ENCODE results near the gene DUOXA1. TPM values are rescaled to one million over a fixed set of nuclear protein-coding genes. Genes with fewer than 3 reads are reported as not detected.
A peak's percentile ranks its signal among the peaks of the same experiment; 100 is the strongest.

Gene DUOXA1
- total and polyA plus RNA-seq, 2 of the 4 experiments (the other 2 are of a cell fraction): 0.02 TPM; not detected in 1

DNA sequence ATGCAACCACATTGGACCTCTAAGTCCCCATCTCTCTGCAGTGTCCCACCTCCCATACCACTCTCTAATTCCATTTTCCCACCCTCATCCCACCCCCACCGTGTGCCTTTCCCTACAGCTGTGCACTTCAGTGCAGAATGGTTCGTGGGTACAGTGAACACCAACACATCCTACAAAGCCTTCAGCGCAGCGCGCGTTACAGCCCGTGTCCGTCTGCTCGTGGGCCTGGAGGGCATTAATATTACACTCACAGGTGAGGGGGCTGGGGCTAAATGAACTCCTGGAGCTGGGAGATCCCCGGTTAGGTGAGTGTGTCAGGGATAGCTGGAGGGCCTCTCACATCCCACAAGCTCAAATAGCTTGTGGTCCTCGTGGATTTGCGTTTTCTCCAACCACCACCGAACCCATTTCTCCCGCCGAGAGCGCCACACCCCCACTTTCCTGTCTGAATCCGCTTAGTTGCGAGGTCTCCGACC lies 13.6 kb downstream of the DUOXA1 start:
- H3K79me1 ChIP-seq (ENCODE audit: low read depth in 1 of 2, low read length in 2 of 2): no peaks in the 10 kb centered on the region
- H2AK9ac ChIP-seq (replicated peaks; ENCODE audit: low read depth, low read length, poor library complexity): peak overlapping the region; percentile 28
- no TSS peak for BruUV-seq (replicated peaks)
- H2AFZ ChIP-seq (replicated peaks; ENCODE audit: low read length, poor library complexity): no peak overlapping the region
- H3K4me2 ChIP-seq (ENCODE audit: low read depth, low read length): no peak overlapping the region
- no peaks in the 10 kb centered on the region for H3K36me3 ChIP-seq (ENCODE audit: control insufficient read depth, insufficient read depth, low read length)
- ChIA-PET CTCF (no interaction called here), POLR2A (ENCODE audit: unreplicated experiment) (no interaction called here)
- ATAC-seq (ENCODE audit: low read depth) (no peak), DNase-seq (no peak)
- no peak overlapping the region for H3K23ac ChIP-seq (ENCODE audit: low read depth, low read length)
- in situ Hi-C loops (cut with MboI; ENCODE audit: low sequenced_read_pairs) (no loop called here), dilution Hi-C loops (cut with HindIII; ENCODE audit: low sequenced_read_pairs, unreplicated experiment) (no loop called here), intact Hi-C loops (cut with micrococcal nuclease) (loop anchor here (5.0 kb wide), 1 partner anchor 264 kb away; no protein-coding TSS in a partner anchor)
- no peaks in the 10 kb centered on the region; the same call in 1 of the 2 replicates for H3K4me1 ChIP-seq (ENCODE audit: control insufficient read depth, insufficient read depth, low read length)
- H4K8ac ChIP-seq (ENCODE audit: low read depth in 2 of 2, low read length in 2 of 2): no peak overlapping the region
- H2BK120ac ChIP-seq (ENCODE audit: low read depth, low read length): no peak overlapping the region
- no peak overlapping the region for H3K9ac ChIP-seq (ENCODE audit: low read depth, low read length)
- peaks cover 65% of the 10 kb centered on the region for H3K27me3 ChIP-seq (ENCODE audit: control insufficient read depth, insufficient read depth, low read length)
- H4K91ac ChIP-seq (ENCODE audit: insufficient read depth, low read depth, low read length): no peak overlapping the region
- H3K9me3 ChIP-seq (ENCODE audit: control insufficient read depth, insufficient read depth, low read length): no peaks in the 10 kb centered on the region
- no peaks in the 10 kb centered on the region for H4K20me1 ChIP-seq (ENCODE audit: insufficient read depth, low read length)
- H3K4me3 ChIP-seq (ENCODE audit: insufficient read depth, low read depth, low read length): no peak overlapping the region
- no peak for TF ChIP-seq MAZ (IDR thresholded peaks at IDR 0.05; ENCODE audit: borderline replicate concordance, low read depth, low read length)
- TF ChIP-seq RFX5 (IDR thresholded peaks at IDR 0.05; ENCODE audit: low read depth, low read length): no peak
- no peak for TF ChIP-seq RCOR1 (IDR thresholded peaks at IDR 0.05; ENCODE audit: insufficient replicate concordance, low read length)
- TF ChIP-seq CEBPB (IDR thresholded peaks at IDR 0.05; ENCODE audit: low read depth, low read length): no peak
- no peak for TF ChIP-seq RAD21 (IDR thresholded peaks at IDR 0.05; ENCODE audit: low read length)
- no peak for TF ChIP-seq MAFK (IDR thresholded peaks at IDR 0.05; ENCODE audit: low read depth, low read length)
- no peak for TF ChIP-seq CHD1 (IDR thresholded peaks at IDR 0.05; ENCODE audit: low read depth, low read length)
- TF ChIP-seq, protein P1, sequence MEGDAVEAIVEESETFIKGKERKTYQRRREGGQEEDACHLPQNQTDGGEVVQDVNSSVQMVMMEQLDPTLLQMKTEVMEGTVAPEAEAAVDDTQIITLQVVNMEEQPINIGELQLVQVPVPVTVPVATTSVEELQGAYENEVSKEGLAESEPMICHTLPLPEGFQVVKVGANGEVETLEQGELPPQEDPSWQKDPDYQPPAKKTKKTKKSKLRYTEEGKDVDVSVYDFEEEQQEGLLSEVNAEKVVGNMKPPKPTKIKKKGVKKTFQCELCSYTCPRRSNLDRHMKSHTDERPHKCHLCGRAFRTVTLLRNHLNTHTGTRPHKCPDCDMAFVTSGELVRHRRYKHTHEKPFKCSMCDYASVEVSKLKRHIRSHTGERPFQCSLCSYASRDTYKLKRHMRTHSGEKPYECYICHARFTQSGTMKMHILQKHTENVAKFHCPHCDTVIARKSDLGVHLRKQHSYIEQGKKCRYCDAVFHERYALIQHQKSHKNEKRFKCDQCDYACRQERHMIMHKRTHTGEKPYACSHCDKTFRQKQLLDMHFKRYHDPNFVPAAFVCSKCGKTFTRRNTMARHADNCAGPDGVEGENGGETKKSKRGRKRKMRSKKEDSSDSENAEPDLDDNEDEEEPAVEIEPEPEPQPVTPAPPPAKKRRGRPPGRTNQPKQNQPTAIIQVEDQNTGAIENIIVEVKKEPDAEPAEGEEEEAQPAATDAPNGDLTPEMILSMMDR (conservative IDR thresholded peaks at IDR 0.05; ENCODE audit: low read depth, low read length): no peak
- no peak for TF ChIP-seq MXI1 (IDR thresholded peaks at IDR 0.05; ENCODE audit: borderline replicate concordance, low read depth, low read length)
- no peak for TF ChIP-seq BHLHE40 (IDR thresholded peaks at IDR 0.05; ENCODE audit: low read depth, low read length)
- TF ChIP-seq, protein P2, sequence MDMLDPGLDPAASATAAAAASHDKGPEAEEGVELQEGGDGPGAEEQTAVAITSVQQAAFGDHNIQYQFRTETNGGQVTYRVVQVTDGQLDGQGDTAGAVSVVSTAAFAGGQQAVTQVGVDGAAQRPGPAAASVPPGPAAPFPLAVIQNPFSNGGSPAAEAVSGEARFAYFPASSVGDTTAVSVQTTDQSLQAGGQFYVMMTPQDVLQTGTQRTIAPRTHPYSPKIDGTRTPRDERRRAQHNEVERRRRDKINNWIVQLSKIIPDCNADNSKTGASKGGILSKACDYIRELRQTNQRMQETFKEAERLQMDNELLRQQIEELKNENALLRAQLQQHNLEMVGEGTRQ (IDR thresholded peaks at IDR 0.05; ENCODE audit: low read depth, low read length): no peak
- TF ChIP-seq POLR2A (IDR thresholded peaks at IDR 0.05; ENCODE audit: low read depth, low read length): no peak
- TF ChIP-seq NFE2L2 (IDR thresholded peaks at IDR 0.05; ENCODE audit: low read depth, low read length): no peak
- no peak for TF ChIP-seq SMC3 (IDR thresholded peaks at IDR 0.05; ENCODE audit: low read depth, low read length)
- TF ChIP-seq FOS (IDR thresholded peaks at IDR 0.05; ENCODE audit: low read depth, low read length): no peak
- TF ChIP-seq, protein P3, sequence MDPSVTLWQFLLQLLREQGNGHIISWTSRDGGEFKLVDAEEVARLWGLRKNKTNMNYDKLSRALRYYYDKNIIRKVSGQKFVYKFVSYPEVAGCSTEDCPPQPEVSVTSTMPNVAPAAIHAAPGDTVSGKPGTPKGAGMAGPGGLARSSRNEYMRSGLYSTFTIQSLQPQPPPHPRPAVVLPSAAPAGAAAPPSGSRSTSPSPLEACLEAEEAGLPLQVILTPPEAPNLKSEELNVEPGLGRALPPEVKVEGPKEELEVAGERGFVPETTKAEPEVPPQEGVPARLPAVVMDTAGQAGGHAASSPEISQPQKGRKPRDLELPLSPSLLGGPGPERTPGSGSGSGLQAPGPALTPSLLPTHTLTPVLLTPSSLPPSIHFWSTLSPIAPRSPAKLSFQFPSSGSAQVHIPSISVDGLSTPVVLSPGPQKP (IDR thresholded peaks at IDR 0.05; ENCODE audit: borderline replicate concordance, low read depth, low read length): no peak
- H2BK15ac ChIP-seq (ENCODE audit: low read depth, low read length): no peak overlapping the region
- WGBS, 2 experiments (ENCODE audit: extremely low coverage in 2 of 2, insufficient read length in 1 of 2): 20% methylated on average over 2 of the region's 19 CpGs; no CpG with 5 or more reads in 1 of the 2 experiments
- no peak overlapping the region for H3K14ac ChIP-seq (replicated peaks; ENCODE audit: low read depth, low read length)
- no peak overlapping the region for H3K4ac ChIP-seq (ENCODE audit: low read depth, low read length)
- H3K27ac ChIP-seq (ENCODE audit: insufficient read depth, low read length): no peak overlapping the region
- H4K5ac ChIP-seq (ENCODE audit: low read depth, low read length): no peak overlapping the region
- no peak overlapping the region for H2AK5ac ChIP-seq (ENCODE audit: low read depth, low read length)
- no peaks in the 10 kb centered on the region for H3K9me1 ChIP-seq (ENCODE audit: insufficient read depth, low read length)
- no peak overlapping the region for H3K56ac ChIP-seq (ENCODE audit: extremely low read depth, insufficient read depth, low read length)
- H2BK5ac ChIP-seq (ENCODE audit: low read depth, low read length, poor library complexity, severe bottlenecking): no peak overlapping the region
- H2BK20ac ChIP-seq (ENCODE audit: low read depth, low read length): no peak overlapping the region
- H3K18ac ChIP-seq (ENCODE audit: low read depth, low read length): no peak overlapping the region

Data from IMR-90 (cell line).